K562 (cell line): ENCODE data around the gene SLC30A4. TPM values are rescaled to one million over a fixed set of nuclear protein-coding genes. Genes with fewer than 3 reads are reported as not detected.

Experiments used
- ATAC-seq: fragments of 200-7000 bp; cut with Tn5 transposase; 3 replicates; pipeline ENCODE4 v1.9.1; 2020; ENCODE audit warnings: moderate library complexity
- BruUV-seq: library from RNA; stranded (reverse); fragments of 400-500 nt; replicated peaks from 2 replicates; lab custom pipeline; 2021; lab: Mats Ljungman, UMichigan
- CTCF ChIA-PET: fragments of 300-600 bp; formaldehyde crosslinking; extraction: SDS; loops from one replicate; lab custom pipeline; 2021; ENCODE audit warnings: low intra/inter-chr PET ratio; lab: Yijun Ruan, JAX
- POLR2A ChIA-PET: fragments of 300-600, 350-650 bp; sonication (Branson Sonifier 250); formaldehyde crosslinking; extraction: SDS; loops from one replicate; lab custom pipeline; 2021; ENCODE audit warnings: antibody characterized with exemption, inconsistent platforms; lab: Yijun Ruan, JAX
- DNase-seq, 4 experiments: peaks; one replicate each; pipeline versions ENCODE4 v3.0.0 to v3.0.0-alpha.2; 2011 to 2018; ENCODE audit warnings: low spot score in 3 of 4, mixed read lengths in 3 of 4; ENCODE audit errors: extremely low read depth in 1 of 4
- FAIRE-seq: peaks from 2 replicates; lab custom pipeline; 2011; peaks lifted over from hg19 to GRCh38; lab: Jason Lieb, UNC
- H2AFZ ChIP-seq: 2 replicates; pipeline ENCODE4 v1.6.0; 2011; ENCODE audit warnings: low read depth, low read length, control low read depth, inconsistent platforms
- H3K27ac ChIP-seq: fragments of 200-600 bp; 3 replicates; pipeline ENCODE4 v1.8.0; 2011; ENCODE audit warnings: low read depth, mild to moderate bottlenecking, control low read depth, inconsistent platforms, low read length, moderate library complexity, mixed read lengths; ENCODE audit errors: extremely low read depth
- H3K27me3 ChIP-seq, 2 experiments: fragments of 300-600 bp in 1 of 2; 2 replicates in 1 of 2; 3 replicates in 1 of 2; pipeline versions ENCODE4 v1.6.0 to v1.8.0; 2011; ENCODE audit warnings: inconsistent platforms in 2 of 2, low read length in 2 of 2, mild to moderate bottlenecking in 1 of 2, mixed read lengths in 1 of 2, moderate library complexity in 1 of 2; ENCODE audit not compliant: control insufficient read depth in 2 of 2, insufficient read depth in 2 of 2
- H3K36me3 ChIP-seq: fragments of 300-600 bp; 3 replicates; pipeline ENCODE4 v1.8.0; 2011; ENCODE audit warnings: mild to moderate bottlenecking, low read length, inconsistent platforms; ENCODE audit not compliant: control insufficient read depth, insufficient read depth
- H3K4me1 ChIP-seq, 2 experiments: fragments of 200-600 bp in 1 of 2; replicated peaks in 1 of 2; 2 replicates in 1 of 2; 3 replicates in 1 of 2; pipeline versions ENCODE4 v1.5.1 to v1.8.0; 2011; ENCODE audit warnings: inconsistent platforms in 2 of 2, low read length in 2 of 2, mild to moderate bottlenecking in 1 of 2, mixed read lengths in 1 of 2, moderate library complexity in 1 of 2; ENCODE audit not compliant: control insufficient read depth in 2 of 2, insufficient read depth in 2 of 2
- H3K4me2 ChIP-seq: 2 replicates; pipeline ENCODE4 v1.6.1; 2011; ENCODE audit warnings: low read length, control low read depth, inconsistent platforms, mixed read lengths; ENCODE audit not compliant: insufficient read depth
- H3K4me3 ChIP-seq: fragments of 200-600 bp; sonication (generic), shearing (Covaris generic); 2 replicates; pipeline ENCODE4 v1.5.1; 2016; ENCODE audit warnings: control low read depth, inconsistent platforms
- H3K79me2 ChIP-seq: fragments of 200-600 bp; 3 replicates; pipeline ENCODE4 v1.8.0; 2011; ENCODE audit warnings: low read length, inconsistent platforms; ENCODE audit not compliant: control insufficient read depth, insufficient read depth
- H3K9ac ChIP-seq, 2 experiments: 2 replicates each; pipeline versions ENCODE4 v1.6.0 to v1.6.1; 2011; ENCODE audit warnings: low read depth in 2 of 2, low read length in 2 of 2, control low read depth in 1 of 2, inconsistent platforms in 1 of 2, mild to moderate bottlenecking in 1 of 2, mixed read lengths in 1 of 2; ENCODE audit not compliant: insufficient read depth in 1 of 2
- H3K9me1 ChIP-seq: one replicate; pipeline ENCODE4 v1.6.0; 2011; ENCODE audit warnings: inconsistent platforms, mild to moderate bottlenecking, low read length, moderate library complexity; ENCODE audit not compliant: control insufficient read depth, insufficient read depth
- H3K9me3 ChIP-seq: replicated peaks from 2 replicates; pipeline ENCODE4 v1.5.1; 2011; ENCODE audit warnings: low read depth, low read length, inconsistent platforms; ENCODE audit not compliant: control insufficient read depth, insufficient read depth
- H4K20me1 ChIP-seq: replicated peaks from 2 replicates; pipeline ENCODE4 v1.6.1; 2011; ENCODE audit warnings: low read length, inconsistent platforms, mixed read lengths; ENCODE audit not compliant: control insufficient read depth, insufficient read depth
- ARID3A ChIP-seq: IDR thresholded peaks from 2 replicates; pipeline ENCODE4 v1.6.1; 2012; ENCODE audit warnings: low read depth, low read length, improper control_type of control experiment, borderline replicate concordance
- BCL6 ChIP-seq: fragments of 250-450 bp; sonication (Bioruptor Pico); IDR thresholded peaks from 2 replicates; pipeline ENCODE4 v1.4.0; 2020
- BHLHE40 ChIP-seq: IDR thresholded peaks from 2 replicates; pipeline ENCODE4 v1.6.1; 2011; ENCODE audit warnings: low read length, improper control_type of control experiment
- DACH1 ChIP-seq: fragments of 450-650 bp; IDR thresholded peaks from 2 replicates; pipeline ENCODE4 v1.6.1; 2018; ENCODE audit not compliant: partially characterized antibody
- DLX4 ChIP-seq: fragments of 250-450 bp; sonication (Bioruptor Pico); IDR thresholded peaks from 2 replicates; pipeline ENCODE4 v1.6.1; 2021; ENCODE audit warnings: mild to moderate bottlenecking
- IRF9 ChIP-seq: fragments of 450-650 bp; IDR thresholded peaks from 2 replicates; pipeline ENCODE4 v1.6.1; 2016; ENCODE audit warnings: missing biosample characterization, missing genetic modification characterization
- MAFF ChIP-seq: IDR thresholded peaks from 2 replicates; pipeline ENCODE4 v1.6.1; 2012; ENCODE audit warnings: low read length, improper control_type of control experiment
- NFIX ChIP-seq: fragments of 250-450 bp; sonication (Bioruptor Pico); IDR thresholded peaks from 2 replicates; pipeline ENCODE4 v1.4.0; 2020; ENCODE audit warnings: low read depth, mild to moderate bottlenecking, moderate library complexity
- NFRKB ChIP-seq: fragments of 450-650 bp; IDR thresholded peaks from 2 replicates; pipeline ENCODE4 v1.6.1; 2016; ENCODE audit warnings: low read depth
- SMC3 ChIP-seq: conservative IDR thresholded peaks from 2 replicates; pipeline ENCODE4 v1.6.1; 2011; ENCODE audit warnings: low read depth, low read length, improper control_type of control experiment; ENCODE audit not compliant: insufficient read depth
- SNRNP70 ChIP-seq: fragments of 200-400 bp; formaldehyde crosslinking; optimal IDR thresholded peaks from 2 replicates; pipeline ENCODE3; 2017; ENCODE audit warnings: low read depth, low read length
- SRF ChIP-seq, 2 experiments: fragments of 250-450, 450-650 bp in 1 of 2; sonication (Bioruptor Pico) in 1 of 2; sonication (generic) in 1 of 2; formaldehyde crosslinking; IDR thresholded peaks; 2 replicates each; pipeline versions ENCODE4 v1.5.0 to v1.5.1; 2020 to 2022; ENCODE audit warnings: mild to moderate bottlenecking in 1 of 2, missing genetic modification reagents in 1 of 2
- STAG1 ChIP-seq: sonication (generic); formaldehyde crosslinking; IDR thresholded peaks from 2 replicates; pipeline ENCODE4 v1.5.0; 2020; ENCODE audit warnings: missing genetic modification reagents, borderline replicate concordance
- STAT6 ChIP-seq: sonication (generic); formaldehyde crosslinking; IDR thresholded peaks from 2 replicates; pipeline ENCODE4 v1.8.1; 2023; ENCODE audit warnings: mild to moderate bottlenecking, missing genetic modification reagents
- TAF1 ChIP-seq: IDR thresholded peaks from 2 replicates; pipeline ENCODE4 v1.6.1; 2011; ENCODE audit warnings: mild to moderate bottlenecking, low read length, moderate library complexity; ENCODE audit not compliant: insufficient read depth, control insufficient read depth, severe bottlenecking; ENCODE audit errors: extremely low read depth
- ZBTB1 ChIP-seq: sonication (generic); formaldehyde crosslinking; IDR thresholded peaks from 2 replicates; pipeline ENCODE4 v1.8.1; 2023; ENCODE audit warnings: missing genetic modification reagents, low read depth, mild to moderate bottlenecking, borderline replicate concordance
- ZNF76 ChIP-seq: fragments of 250-450 bp; sonication (Bioruptor Pico); IDR thresholded peaks from 2 replicates; pipeline ENCODE4 v1.4.0; 2020; ENCODE audit warnings: mild to moderate bottlenecking, moderate library complexity, borderline replicate concordance
- ZNF785 ChIP-seq: fragments of 250-450 bp; sonication (Bioruptor Pico); IDR thresholded peaks from 2 replicates; pipeline ENCODE4 v1.4.0; 2020; ENCODE audit warnings: mild to moderate bottlenecking
- ZSCAN32 ChIP-seq: fragments of 450-650 bp; formaldehyde crosslinking; IDR thresholded peaks from 2 replicates; pipeline ENCODE4 v1.4.0; 2020; ENCODE audit warnings: mild to moderate bottlenecking, moderate library complexity
- WGBS: fragments of 100-300 bp; shearing (Covaris generic); methylation state at CpG from one replicate; pipeline ENCODE4 v1.1.6; 2016; ENCODE audit warnings: low coverage, mixed read lengths; ENCODE audit not compliant: insufficient coverage; ENCODE audit errors: missing lambda C conversion rate; 5-methylcytosine and 5-hydroxymethylcytosine counted together
- in situ Hi-C: fragments of 300-500 bp; cut with MboI; formaldehyde crosslinking; loops from 4 replicates; pipeline ENCODE4 v1.15.0; 2018; ENCODE audit warnings: inconsistent platforms, mixed read lengths
- intact Hi-C: fragments of 100-400 bp; cut with micrococcal nuclease; formaldehyde crosslinking; loops from 2 replicates; pipeline ENCODE4 v1.14.2; 2022
- polyA plus RNA-seq, 8 experiments: library from polyadenylated mRNA; depleted of rRNA in 4 of 8; stranded (reverse) in 5 of 8; unstranded in 3 of 8; fragments of >200 nt; fragmentation: Nextera tagmentation in 2 of 8; fragmentation: Illumina TruSeq in 1 of 8; extraction: Ambion mirVana in 2 of 8; extraction: Trizol in 1 of 8; gene quantifications; 2 replicates each; pipeline versions ENCODE4 v1.2.1 to v1.2.3, GENCODE V29; 2011 to 2014; ENCODE audit warnings: inconsistent platforms in 1 of 8, missing spikeins in 1 of 8
- total RNA-seq, 7 experiments: library from RNA; depleted of rRNA in 6 of 7; stranded (reverse); fragments of >200 nt in 6 of 7; fragmentation: Illumina TruSeq in 2 of 7; extraction: Trizol in 2 of 7; gene quantifications; 2 replicates each; pipeline versions ENCODE4 v1.2.1 to v1.2.3, GENCODE V29; 2011 to 2021; ENCODE audit warnings: low replicate concordance in 1 of 7

SLC30A4 gene
- total and polyA plus RNA-seq, 9 of the 15 experiments (the other 6 are each of a cell fraction or from before 2014, with no cell fraction given), result 0.21 to 0.73 (median 0.36) TPM

- no peak for DNase-seq
- Histone ChIP-seq H3K27ac (no peak overlapping the region), H3K9ac (no peak overlapping the region), H4K20me1 (no peaks in the 10 kb centered on the region), H3K4me1 (no peaks in the 10 kb centered on the region), H3K79me2 (no peaks in the 10 kb centered on the region), H3K36me3 (no peaks in the 10 kb centered on the region), H2AFZ (no peak overlapping the region), H3K9me1 (no peaks in the 10 kb centered on the region), H3K9me3 (no peaks in the 10 kb centered on the region), H3K4me2 (no peak overlapping the region), H3K4me3 (no peak overlapping the region), H3K27me3 (peaks cover 11 to 17% of the 10 kb centered on the region in 2 experiments; a peak in 4 of 5 replicates)
- in situ Hi-C loops, result no loop called here
- ChIA-PET POLR2A (interaction anchor here (0.6 to 1.3 kb wide), 3 partner anchors 12 to 154 kb away, joined by 3 to 4 read pairs (median 4); partner anchors contain the start of gene BLOC1S6), CTCF (no interaction called here)
- no peak for TF ChIP-seq ZNF76 (CRISPR knock-in tag)
- no peak for TF ChIP-seq ZBTB1 (CRISPR knock-in tag)
- no peak for TF ChIP-seq DLX4 (CRISPR knock-in tag)
- no peak for TF ChIP-seq MAFF
- TF ChIP-seq IRF9 (tag), result no peak
- TF ChIP-seq ZNF785 (CRISPR knock-in tag), result no peak
- no peak for TF ChIP-seq STAG1 (CRISPR knock-in tag)
- TF ChIP-seq SRF (CRISPR knock-in tag; IDR thresholded peaks at IDR 0.05), result no peak
- no peak for TF ChIP-seq SNRNP70
- TF ChIP-seq ARID3A, result no peak
- TF ChIP-seq DACH1, result no peak
- TF ChIP-seq STAT6 (CRISPR knock-in tag), result no peak
- TF ChIP-seq NFRKB, result no peak
- no peak for TF ChIP-seq BHLHE40
- TF ChIP-seq BCL6 (CRISPR knock-in tag), result no peak
- TF ChIP-seq TAF1, result no peak
- TF ChIP-seq NFIX, result no peak
- TF ChIP-seq ZSCAN32 (CRISPR knock-in tag), result no peak
- TF ChIP-seq SMC3, result no peak
- WGBS, result 0% methylated on average over 4 of the region's 4 CpGs
- ATAC-seq, result no peak
- intact Hi-C loops, result no loop called here
- BruUV-seq, result no TSS peak
- FAIRE-seq, result no peak
These were observed 54.3 kb downstream of the SLC30A4 start for GRCh38 chr15:45468294-45468693.
